ENCODE data around the gene HINT1. TPM values are rescaled to one million over a fixed set of nuclear protein-coding genes. Genes with fewer than 3 reads are reported as not detected.
A peak's percentile ranks its signal among the peaks of the same experiment; 100 is the strongest.
"Not testable (repeated sequence)": the region's sequence is repeated elsewhere in the genome, so short reads cannot be mapped to it uniquely, and the experiment has no call there.

The HINT1 gene
- total RNA-seq, 1 donor from 2014 or later: 148 TPM

GRCh38 chr5:131171276-131171810 is 6.3 kb upstream of the HINT1 start:
- no peak for DNase-seq (ENCODE audit: low spot score)

- DNase-seq (ENCODE audit: low spot score): peak; percentile 93
Observed at GRCh38 chr5:131170540-131171275, 5.7 kb upstream of the HINT1 start, which contains the start of gene LYRM7. Gene LYRM7, plus strand, starts transcription at chr5:131170944. Its CDS starts 77 bp downstream, at chr5:131171021.

DNA sequence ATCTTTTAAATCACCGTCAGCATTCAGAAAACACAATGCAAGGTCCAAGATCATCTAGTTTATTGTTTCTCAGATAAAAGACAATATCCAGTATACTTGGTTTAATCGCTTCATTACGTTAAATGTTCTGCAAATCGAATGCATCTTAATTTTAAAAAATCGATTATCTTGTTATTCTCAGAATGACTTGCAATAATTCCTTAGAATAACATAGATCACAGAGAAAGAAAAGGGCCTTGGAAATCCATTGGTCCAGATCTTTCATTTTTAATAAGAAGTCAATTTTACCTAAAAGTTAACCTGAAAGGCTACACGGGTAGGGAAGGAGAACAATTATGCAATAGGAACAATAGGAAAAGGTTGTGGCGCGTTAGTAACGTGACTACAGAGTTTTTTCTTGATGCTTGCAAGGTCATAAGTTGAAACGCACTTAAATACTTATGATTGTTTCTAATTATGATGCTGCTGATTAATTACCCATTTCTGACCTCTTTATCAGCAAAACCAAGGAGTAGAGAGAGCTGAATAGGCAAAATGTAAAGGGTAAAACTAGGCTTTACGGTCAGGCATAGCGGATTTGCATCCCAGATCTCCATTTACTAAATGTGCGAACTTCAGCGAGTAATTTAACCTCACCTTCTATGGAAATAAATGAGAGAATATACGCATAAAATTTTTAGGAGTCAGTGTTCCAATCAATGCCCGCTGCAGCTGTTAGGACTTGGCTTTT is 4.9 kb upstream of the HINT1 start:
- DNase-seq (ENCODE audit: low spot score): no peak

GRCh38 chr5:131167615-131168014 is 2.6 kb upstream of the HINT1 start:
- DNase-seq (ENCODE audit: low spot score): no peak

DNA sequence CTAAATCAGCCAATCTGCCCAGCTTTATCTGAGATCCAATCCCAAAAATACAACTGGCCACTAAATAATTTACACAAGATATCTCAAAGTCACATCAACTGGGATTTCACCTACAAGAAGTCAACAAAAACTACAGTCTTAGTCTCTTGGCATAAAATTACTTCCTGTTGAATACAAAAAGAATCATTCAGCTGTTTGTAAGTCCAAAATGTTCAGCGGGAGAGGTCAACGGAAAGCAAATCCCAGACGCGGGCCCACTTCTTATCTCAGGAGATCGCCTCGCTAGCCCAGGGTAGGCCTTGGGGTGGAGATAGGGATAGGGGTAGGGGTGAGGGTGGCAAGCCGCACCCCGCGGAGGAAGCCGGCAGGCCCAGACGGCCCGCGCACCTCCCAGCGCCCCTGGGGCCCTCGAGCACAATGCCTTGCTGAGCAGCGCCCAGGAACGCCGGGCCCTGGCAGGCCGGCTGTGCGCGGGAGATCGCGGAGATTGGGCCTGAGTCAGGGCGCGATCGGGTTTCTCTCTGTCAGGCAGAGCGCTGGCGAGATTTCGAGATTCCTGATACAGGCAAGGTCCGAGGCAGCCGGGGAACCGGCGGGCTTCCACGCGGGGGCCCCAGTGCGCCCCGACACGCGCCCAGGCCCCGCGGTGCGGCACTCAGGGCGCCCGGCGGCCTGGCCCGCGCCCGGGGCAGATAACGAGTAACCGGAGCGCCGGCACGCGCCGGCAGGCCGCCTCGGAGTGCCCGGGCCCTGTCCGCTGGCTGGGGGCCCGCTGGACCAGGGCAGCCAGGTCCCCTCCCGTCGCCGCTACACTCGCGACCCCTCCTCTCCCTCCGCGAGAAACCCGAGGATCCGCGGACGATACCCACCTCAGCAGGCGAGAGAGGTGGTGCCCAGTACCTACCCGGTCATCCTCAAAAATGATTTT is 601 bp downstream of the HINT1 start:
- DNase-seq (ENCODE audit: low spot score): peak; percentile 91

GRCh38 chr5:131163276-131164119 is 1.6 kb downstream of the HINT1 start:
- no peak for DNase-seq (ENCODE audit: low spot score)

DNA sequence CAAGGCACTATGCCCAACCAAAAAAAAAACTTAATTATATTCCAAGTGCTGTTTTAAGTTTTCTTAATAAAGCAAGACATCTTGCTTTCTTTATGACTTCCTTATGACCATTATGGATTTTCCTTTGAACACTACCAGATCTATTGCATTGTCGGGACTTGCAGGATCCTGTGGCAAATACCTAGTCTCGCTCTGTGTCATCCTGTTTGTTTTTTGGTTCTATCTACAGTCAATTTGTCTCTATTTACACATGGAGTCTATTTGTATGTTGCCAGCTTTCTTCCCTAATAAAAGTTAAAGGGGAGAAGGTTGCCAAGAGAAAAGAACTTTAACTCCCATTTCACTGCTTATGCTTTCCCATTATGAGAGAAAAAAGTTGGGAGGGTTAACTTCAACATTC is 4.9 kb downstream of the HINT1 start:
- no peak for DNase-seq (ENCODE audit: low spot score)

DNA sequence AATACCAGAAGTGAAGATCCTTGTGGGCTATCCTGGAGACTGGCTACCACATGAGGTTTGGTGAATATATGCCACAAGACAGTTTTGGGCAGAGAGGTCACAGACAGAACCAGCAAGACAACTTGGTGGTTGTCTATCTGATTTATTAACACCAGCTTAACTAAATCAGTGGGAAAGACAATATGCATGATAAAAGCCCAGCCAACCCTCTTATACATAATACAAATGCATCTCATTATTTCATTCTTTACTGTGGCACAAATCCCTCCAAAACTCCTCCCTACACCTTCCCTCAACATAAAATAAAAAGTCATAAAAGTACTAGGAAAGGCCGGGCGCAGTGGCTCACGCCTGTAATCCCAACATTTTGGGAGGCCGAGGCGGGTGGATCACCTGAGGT is 8.1 kb downstream of the HINT1 start:
- DNase-seq (ENCODE audit: low spot score): no peak

DNA sequence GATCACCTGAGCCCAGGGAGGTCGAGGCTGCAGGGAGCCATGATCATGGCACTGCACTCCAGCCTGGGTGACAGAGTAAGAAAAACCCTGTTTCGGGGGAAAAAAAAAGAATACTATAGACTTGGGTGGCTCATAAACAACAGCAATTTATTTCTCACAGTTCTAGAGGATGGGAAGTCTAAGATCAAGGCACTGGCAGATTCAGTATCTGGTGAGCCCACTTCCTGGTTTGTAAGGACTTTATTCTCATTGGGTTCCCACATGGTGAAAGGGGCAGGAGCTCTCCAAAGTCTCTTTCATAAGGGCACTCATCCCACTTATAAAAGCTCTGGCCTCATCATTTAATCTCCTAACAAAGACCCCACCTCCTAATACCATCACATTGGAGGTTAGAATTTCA is 8.7 kb downstream of the HINT1 start:
- DNase-seq (ENCODE audit: low spot score): no peak

DNA sequence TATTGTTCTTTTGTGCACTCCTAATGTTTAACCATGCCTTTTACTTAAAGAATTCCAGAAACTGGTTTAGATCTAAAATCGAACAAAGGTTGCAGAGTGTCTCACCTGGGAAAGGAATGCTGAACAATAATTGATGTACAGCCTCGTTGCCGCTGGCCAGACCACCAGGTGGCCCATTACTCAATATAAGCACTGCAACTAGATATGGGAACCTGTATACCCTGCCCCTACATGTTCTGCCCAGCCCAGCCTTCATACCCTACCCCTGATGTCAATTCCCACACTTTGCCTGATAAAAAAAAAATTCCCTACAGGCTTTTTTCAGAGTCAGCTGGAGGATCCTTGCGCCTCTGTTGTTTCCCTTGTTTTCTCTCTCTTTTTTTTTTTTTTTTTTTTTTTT is 13.8 kb downstream of the HINT1 start:
- no peak for DNase-seq (ENCODE audit: low spot score)

DNA sequence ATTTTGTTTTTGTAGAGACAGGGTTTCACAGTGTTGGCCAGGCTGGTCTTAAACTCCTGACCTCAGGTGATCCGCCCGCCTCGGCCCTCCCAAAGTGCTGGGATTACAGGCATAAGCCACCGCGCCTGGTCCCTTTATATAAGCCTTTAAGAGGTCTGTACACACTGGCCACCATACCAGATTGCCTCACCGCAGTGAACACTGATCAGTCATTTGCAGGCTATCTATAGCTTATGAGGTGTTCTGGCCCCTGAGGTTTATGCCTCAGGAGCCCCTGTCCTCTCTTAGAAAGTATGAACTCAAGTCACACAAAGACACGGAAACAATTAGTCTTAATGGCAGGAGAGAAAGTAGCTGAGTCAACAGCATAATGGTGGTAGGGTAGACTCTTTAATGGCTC is 14.6 kb downstream of the HINT1 start:
- no peak for DNase-seq (ENCODE audit: low spot score)

DNA sequence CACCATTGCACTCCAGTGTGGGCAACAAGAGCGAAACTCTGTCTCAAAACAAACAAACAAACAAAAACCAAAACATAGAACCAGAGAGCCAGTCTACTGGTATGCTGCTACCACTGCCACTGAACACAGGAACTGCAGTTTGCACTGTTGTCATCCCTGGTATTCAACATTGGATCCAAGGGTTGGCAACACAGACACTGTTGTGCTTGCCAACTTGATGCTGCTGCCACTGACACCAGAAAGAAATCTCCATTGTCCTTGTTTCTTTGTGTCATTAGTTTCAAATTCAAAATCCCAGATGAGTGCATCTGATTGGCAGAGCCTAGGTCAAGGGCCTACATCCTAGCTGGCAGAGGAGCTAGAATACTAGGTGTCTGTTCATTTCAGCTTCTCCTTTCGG is 16.2 kb downstream of the HINT1 start:
- no peak for DNase-seq (ENCODE audit: low spot score)

GRCh38 chr5:131147258-131147657 is 17.8 kb downstream of the HINT1 start:
- DNase-seq (ENCODE audit: low spot score): no peak

GRCh38 chr5:131142970-131143617 is 22.0 kb downstream of the HINT1 start:
- DNase-seq (ENCODE audit: low spot score): no peak

DNA sequence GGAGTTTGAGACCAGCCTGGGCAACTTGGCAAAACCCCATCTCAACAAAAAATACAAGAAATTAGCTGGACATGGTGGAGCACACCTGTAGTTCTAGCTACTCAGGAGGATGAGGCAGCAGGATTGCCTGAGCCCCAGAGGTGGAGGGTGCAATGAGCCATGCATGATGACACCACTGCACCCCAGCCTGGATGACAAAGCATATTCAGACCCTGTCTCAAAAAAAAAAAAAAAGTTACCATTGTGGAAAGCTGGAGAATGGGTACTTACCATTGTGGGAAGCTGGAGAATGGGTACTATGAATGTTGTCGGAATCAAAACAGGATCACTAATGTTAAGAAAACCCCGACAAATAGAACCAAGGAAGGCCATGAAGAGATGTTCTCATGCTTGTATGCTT is 25.7 kb downstream of the HINT1 start:
- no peak for DNase-seq (ENCODE audit: low spot score)

- DNase-seq (ENCODE audit: low spot score): not testable (repeated sequence)
Observed at GRCh38 chr5:131138406-131138805, 26.6 kb downstream of the HINT1 start.

DNA sequence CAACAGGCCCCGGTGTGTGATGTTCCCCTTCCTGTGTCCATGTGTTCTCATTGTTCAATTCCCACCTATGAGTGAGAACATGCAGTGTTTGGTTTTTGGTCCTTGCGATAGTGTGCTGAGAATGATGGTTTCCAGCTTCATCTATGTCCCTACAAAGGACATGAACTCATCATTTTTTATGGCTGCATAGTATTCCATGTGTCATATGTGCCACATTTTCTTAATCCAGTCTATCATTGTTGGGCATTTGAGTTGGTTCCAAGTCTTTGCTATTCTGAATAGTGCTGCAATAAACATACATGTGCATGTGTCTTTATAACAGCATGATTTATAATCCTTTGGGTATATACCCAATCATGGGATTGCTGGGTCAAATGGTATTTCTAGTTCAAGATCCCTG is 32.0 kb downstream of the HINT1 start:
- not testable (repeated sequence) for DNase-seq (ENCODE audit: low spot score)

GRCh38 chr5:131129306-131129705 is 35.8 kb downstream of the HINT1 start:
- no peak for DNase-seq (ENCODE audit: low spot score)

DNA sequence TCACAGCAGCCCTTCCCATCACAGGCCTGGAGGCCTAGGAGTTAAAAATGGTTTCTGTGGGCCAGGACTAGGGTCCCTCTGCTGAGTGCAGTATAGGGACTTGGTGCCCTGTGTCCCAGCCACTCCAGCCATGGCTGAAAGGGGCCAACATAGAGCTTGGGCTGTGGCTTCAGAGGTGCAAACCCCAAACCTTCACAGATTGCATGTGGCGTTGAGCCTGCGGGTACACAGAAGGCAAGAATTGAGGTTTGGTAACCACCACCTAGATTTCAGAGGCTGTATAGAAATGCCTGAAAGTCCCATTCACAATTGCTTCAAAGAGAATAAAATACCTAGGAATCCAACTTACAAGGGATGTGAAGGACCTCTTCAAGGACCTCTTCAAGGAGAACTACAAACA is 37.8 kb downstream of the HINT1 start:
- DNase-seq (ENCODE audit: low spot score): not testable (repeated sequence)

DNA sequence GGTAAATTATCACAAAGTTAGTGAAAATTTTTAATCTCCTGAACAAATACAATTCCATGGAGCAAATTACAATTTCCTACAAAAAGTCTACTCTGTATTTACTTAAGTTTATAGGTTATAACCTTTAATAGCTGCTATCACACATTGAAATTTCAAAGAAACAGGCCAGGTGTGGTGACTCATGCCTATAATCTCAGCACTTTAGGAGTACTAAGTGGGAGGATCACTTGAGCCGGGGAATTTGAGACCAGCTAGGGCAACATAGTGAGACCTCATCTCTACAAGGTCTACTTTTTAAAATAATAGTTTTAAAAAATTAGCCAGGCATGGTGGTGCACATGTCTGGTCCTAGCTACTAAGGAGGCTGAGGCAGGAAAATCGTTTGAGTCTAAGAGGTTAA is 50.3 kb downstream of the HINT1 start:
- DNase-seq (ENCODE audit: low spot score): no peak

Measured in mesenteric fat pad (tissue), 1 donor.